ENCODE data around the gene RILPL1.
A peak's percentile ranks its signal among the peaks of the same experiment; 100 is the strongest.
"Not testable (repeated sequence)": the region's sequence is repeated elsewhere in the genome, so short reads cannot be mapped to it uniquely, and the experiment has no call there.

RILPL1 gene, protein sequence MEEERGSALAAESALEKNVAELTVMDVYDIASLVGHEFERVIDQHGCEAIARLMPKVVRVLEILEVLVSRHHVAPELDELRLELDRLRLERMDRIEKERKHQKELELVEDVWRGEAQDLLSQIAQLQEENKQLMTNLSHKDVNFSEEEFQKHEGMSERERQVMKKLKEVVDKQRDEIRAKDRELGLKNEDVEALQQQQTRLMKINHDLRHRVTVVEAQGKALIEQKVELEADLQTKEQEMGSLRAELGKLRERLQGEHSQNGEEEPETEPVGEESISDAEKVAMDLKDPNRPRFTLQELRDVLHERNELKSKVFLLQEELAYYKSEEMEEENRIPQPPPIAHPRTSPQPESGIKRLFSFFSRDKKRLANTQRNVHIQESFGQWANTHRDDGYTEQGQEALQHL

GRCh38 chr12:123533672-123534643 lies at the start of gene RILPL1:
RILPL1 (minus strand) TSS chr12:123533719; CDS start chr12:123533482, 237 bp downstream.
- DNase-seq = peak; percentile 82

- no peak for DNase-seq
Measured at GRCh38 chr12:123580772-123581171, 47.3 kb upstream of the RILPL1 start.

DNA sequence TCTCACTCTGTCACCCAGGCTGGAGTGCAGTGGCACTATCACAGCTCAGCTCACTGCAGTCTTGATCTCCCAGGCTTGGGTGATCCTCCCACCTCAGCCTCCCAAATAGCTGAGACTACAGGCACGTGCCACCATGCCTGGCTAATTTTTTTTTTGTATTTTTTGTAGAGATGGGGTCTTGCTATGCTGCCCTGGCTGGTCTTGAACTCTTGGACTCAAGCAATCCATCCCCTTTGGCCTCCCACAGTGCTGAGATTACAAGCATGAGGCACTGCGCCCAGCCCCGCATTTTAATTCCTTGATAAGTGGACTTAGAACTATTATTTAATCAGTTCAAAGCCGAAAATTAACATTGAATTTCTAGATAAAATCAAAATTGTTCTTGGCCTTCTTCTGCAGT lies 45.3 kb upstream of the RILPL1 start:
- not testable (repeated sequence) for DNase-seq

GRCh38 chr12:123578243-123578642 lies 44.7 kb upstream of the RILPL1 start:
- DNase-seq = no peak

DNA sequence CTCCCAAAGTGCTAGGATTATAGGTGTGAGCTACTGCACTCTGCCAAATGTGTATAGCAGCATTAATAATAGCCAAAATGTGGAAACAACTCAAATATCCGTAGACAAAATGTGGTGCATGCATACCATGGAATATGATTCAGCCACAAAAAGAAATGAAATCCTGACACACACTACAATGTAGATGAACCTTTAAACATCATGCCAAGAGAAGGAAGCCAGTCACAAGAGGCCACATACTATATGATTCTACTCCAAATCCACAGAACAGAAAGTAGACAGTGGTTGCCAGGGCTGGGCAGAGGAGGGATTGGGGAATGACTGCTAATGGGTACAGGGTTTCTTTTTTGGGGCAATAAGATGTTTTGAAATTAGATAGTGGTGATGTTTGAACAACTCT lies 43.1 kb upstream of the RILPL1 start:
- DNase-seq = no peak

DNA sequence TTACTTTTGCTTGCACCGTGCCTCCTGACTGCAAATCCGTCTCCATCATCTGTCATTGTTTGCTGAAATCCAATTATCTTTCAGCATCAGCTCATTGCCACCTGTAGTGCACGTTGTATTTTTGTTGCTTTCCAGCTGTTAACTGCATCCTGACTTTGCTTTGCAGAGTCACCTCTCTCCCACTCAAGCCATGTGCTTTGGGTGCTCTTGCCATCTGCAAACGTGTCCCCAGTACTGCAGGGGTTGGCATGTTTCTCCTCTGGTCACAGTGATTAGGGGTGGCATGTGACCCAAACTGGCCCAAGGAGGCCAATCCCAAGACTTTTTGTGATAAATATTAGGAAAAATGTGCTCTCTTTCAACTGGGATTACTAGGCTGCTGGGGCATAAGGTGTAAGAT lies 40.4 kb upstream of the RILPL1 start:
- DNase-seq = no peak

GRCh38 chr12:123572391-123572790 lies 38.9 kb upstream of the RILPL1 start:
- no peak for DNase-seq

- DNase-seq = no peak
Measured at GRCh38 chr12:123571343-123571813, 37.9 kb upstream of the RILPL1 start.

DNA sequence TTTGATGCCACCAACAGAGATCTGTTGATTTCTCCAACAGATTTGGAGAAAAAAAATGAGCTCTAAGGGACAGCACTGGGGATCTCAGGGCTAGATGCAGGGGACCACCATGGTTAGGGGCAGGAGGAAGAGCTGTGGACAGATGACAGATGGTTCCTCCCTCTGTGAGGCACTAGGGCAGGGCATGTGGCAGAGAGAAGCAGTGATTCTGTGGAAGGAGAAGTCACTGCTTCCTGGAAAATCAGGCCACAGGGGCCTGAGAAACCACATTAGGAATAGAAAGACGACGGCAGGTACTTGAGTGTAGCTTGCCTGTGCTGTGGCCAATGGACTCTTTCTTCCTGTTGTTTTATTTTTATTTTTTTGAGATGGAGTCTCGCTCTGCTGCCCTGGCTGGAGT lies 25.9 kb upstream of the RILPL1 start:
- no peak for DNase-seq

- not testable (repeated sequence) for DNase-seq
Measured at GRCh38 chr12:123558487-123558886, 25.0 kb upstream of the RILPL1 start.

- not testable (repeated sequence) for DNase-seq
Measured at GRCh38 chr12:123554843-123555242, 21.3 kb upstream of the RILPL1 start.

DNA sequence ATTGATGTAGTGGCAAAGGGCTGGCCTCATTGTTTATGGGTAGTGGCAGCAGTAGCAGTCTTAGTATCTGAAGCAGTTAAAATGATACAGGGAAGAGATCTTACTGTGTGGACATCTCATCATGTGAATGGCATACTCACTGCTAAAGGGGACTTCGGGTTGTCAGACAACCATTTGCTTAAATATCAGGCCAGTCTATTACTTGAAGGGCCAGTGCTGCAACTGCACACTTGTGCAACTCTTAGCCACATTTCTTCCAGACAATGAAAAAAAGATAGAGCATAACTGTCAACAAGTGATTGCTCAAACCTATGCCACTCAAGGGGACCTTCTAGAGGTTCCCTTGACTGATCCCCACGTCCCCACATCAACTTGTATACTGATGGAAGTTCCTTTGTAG lies 20.6 kb upstream of the RILPL1 start:
- DNase-seq = not testable (repeated sequence)

- no peak for DNase-seq
Measured at GRCh38 chr12:123550700-123551099, 17.2 kb upstream of the RILPL1 start.

DNA sequence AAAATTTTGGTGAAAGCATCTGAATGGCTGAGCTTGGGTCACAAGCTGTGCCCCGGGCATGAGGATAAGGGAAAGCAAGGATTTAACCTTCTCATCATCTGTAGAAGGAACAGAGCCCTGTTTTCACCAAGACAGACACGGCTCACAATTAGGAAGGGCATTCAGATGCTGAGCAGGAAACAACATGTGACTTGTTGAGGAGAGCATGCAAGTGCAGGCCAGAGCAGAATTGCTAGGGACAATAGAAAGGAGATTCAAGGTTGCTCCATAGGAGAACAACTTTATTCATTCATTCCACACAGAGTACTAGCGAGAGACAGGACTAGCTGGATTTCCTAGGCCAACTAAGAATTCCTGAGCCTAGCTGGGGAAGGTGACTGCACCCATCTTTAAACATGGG lies 14.6 kb upstream of the RILPL1 start:
- no peak for DNase-seq

DNA sequence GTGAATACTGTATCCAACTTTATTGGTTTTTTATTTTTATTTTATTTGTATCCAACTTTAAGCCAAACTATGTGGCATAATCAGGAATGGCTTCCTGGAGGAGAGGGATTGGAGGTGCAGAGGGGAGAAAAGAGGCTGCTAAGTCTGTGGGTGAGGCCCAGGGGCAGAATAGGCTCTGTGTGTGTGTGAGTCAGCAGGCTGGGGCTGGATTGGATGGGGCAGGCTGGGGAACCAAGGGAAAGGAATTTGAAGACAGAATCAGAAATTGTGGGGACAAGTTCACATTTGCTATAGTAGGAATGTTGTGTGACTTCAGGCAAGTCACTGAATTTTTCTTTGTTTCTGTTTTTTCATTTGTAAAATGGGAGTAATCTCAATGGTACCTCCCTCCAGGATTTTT lies 12.8 kb upstream of the RILPL1 start:
- DNase-seq = no peak

DNA sequence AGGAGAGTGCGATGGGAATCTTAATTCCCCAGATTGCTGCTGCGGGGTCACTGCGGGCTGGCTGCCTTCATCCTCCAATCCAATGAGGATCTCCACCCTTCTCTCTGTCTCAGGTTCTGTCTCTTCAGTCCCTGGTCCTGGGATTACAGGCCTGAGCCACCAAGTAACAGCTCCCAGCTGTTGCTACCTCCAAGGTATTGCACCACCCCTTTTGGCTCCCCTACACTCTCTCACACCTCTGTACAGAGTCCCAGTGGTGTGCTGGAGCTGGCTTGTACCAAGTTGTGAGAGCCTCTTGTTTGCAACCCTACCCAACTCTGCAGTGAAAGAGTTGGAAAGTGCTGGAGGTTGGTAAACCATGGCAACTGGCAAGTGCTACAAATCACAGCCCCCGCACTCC lies 10.0 kb upstream of the RILPL1 start:
- DNase-seq = no peak

- no peak for DNase-seq
Measured at GRCh38 chr12:123540899-123541662, 7.6 kb upstream of the RILPL1 start.

GRCh38 chr12:123535952-123536351 lies 2.4 kb upstream of the RILPL1 start:
- not testable (repeated sequence) for DNase-seq

DNA sequence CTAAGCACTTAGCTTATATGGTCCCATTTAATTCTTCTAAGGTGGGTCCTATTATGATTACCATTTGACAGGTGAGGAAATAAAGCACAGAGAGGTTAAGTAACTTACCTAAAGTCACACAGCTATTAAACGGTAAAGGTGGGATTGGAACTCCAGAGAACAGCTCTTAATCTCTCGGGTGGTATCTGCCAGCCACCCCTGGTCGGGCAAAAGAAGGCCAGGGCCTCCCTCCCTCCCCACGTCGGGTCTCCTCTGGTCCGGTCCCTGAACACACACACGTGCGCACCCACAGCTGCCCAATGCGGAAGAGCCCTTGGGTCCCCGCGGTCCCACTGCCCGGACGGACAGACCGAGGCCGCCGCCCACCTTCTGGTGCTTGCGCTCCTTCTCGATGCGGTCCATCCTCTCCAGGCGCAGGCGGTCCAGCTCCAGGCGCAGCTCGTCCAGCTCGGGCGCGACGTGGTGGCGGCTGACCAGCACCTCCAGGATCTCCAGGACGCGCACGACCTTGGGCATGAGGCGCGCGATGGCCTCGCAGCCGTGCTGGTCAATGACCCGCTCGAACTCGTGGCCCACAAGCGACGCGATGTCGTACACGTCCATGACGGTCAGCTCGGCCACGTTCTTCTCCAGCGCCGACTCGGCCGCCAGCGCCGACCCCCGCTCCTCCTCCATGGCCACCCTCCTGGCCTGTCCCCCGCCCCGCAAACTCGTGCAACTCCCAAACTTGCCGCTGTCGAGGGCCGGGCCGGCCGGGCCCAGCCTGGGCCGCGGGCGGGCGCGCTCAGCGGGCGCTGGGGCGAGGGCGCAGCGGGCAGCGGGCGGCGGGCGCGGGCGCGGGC lies 490 bp downstream of the RILPL1 start:
- no peak for DNase-seq

DNA sequence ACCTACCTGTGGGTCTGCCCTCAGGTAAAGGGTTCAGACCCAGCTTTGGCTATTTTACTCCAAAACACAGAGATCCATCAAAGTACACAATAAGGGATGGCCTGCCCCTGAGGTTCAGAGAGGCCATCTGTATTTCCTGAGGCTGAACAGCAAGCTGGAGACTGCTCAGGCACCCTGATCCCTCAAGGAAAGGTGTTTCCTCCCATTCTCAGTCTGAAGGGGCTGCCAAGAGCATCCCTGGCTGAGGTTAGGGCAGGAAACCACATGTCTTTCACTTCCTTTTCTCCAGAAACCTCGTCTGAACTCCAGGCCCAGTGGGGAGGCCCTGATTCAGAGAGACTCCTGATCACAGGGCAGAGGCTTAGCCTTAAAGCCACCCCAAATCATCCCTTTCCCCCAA lies 1.5 kb downstream of the RILPL1 start:
- peak; percentile 58 for DNase-seq

DNA sequence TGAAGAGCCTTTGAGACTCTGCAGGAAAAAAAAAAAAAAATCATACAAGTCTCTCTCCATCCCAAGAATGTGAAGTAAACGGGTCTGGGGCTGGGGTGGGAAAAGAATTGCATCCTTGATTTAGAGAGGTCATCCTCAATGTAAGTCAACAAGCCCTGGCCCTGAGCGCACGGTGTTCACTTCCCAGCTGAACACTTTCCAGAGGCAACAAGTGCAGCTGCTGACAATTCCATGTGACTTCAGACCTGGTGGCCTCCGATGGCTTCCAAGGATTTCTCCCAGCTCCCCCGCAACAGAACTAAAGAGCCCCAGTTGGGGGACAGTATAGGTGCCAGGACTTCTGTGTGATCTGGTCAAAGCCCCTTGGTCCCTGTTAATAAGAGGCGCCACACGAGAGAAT lies 2.4 kb downstream of the RILPL1 start:
- DNase-seq = no peak

DNA sequence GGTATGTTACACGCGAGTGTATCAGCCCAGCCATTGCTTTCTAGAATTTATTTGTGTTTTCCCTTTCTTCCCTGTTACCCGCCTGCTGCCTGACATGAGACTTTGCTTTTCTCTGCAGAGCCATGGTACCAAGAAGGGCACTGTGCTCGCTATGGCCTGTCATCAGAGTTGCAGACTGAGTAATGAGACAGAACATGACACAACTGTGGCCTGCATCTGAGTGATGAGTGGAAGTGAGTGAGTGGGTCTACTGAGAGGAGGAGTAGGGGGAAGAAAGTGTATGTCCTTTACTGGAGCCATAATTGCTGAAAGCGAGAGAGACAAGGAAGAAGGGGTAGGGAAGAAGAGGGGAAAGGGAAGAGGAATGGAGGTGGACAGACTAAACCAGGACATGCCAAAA lies 2.9 kb downstream of the RILPL1 start:
- DNase-seq = no peak
